Subcutaneous abdominal adipose tissue (tissue), 5 donors: ENCODE measurements around the gene USP32.

ENCODE experiments used
- H3K27ac ChIP-seq: one replicate; pipeline ENCODE4 v1.7.0; 2013; ENCODE audit warnings: low read depth, mild to moderate bottlenecking, inconsistent platforms, low read length, moderate library complexity
- H3K27me3 ChIP-seq, 5 donors: one replicate each; pipeline ENCODE4 v1.7.0; 2013; ENCODE audit warnings: low read length in 5 of 5, inconsistent platforms in 1 of 5; ENCODE audit not compliant: control insufficient read depth in 5 of 5, insufficient read depth in 4 of 5
- H3K36me3 ChIP-seq, 5 donors: one replicate each; pipeline ENCODE4 v1.7.0; 2013; ENCODE audit warnings: low read length in 5 of 5; ENCODE audit not compliant: control insufficient read depth in 5 of 5, insufficient read depth in 5 of 5
- H3K4me1 ChIP-seq, 5 donors: one replicate each; pipeline ENCODE4 v1.7.0; 2013; ENCODE audit warnings: low read length in 5 of 5, mild to moderate bottlenecking in 3 of 5, moderate library complexity in 1 of 5; ENCODE audit not compliant: control insufficient read depth in 5 of 5, insufficient read depth in 5 of 5
- H3K4me3 ChIP-seq, 5 donors: one replicate each; pipeline ENCODE4 v1.7.0; 2013; ENCODE audit warnings: low read length in 5 of 5, low read depth in 1 of 5
- H3K9ac ChIP-seq, 5 donors: one replicate each; pipeline ENCODE4 v1.7.0; 2013; ENCODE audit warnings: low read length in 5 of 5, mild to moderate bottlenecking in 4 of 5, moderate library complexity in 3 of 5
- H3K9me3 ChIP-seq, 5 donors: one replicate each; pipeline ENCODE4 v1.7.0; 2013; ENCODE audit warnings: low read length in 5 of 5; ENCODE audit not compliant: control insufficient read depth in 5 of 5
- donor health status: healthy.
- donor health status: healthy.
- donor health status: healthy.
- donor health status: healthy.
- donor health status: healthy.

USP32 gene

GRCh38 chr17:60305141-60305540, 86.8 kb downstream of the USP32 start:
- Histone ChIP-seq H3K4me3 (no peak overlapping the region), H3K4me1 (no peaks in the 10 kb centered on the region), H3K36me3 (peaks cover 2 to 4% (median 4%) of the 10 kb centered on the region in 5 donors), H3K9ac (no peak overlapping the region), H3K27ac (no peak overlapping the region), H3K27me3 (no peaks in the 10 kb centered on the region), H3K9me3 (no peaks in the 10 kb centered on the region)

GRCh38 chr17:60304502-60304901, 87.4 kb downstream of the USP32 start:
- Histone ChIP-seq H3K36me3 (peaks cover 2 to 4% (median 4%) of the 10 kb centered on the region in 5 donors), H3K9me3 (no peaks in the 10 kb centered on the region), H3K9ac (no peak overlapping the region), H3K4me1 (no peaks in the 10 kb centered on the region), H3K27ac (no peak overlapping the region), H3K4me3 (no peak overlapping the region), H3K27me3 (no peaks in the 10 kb centered on the region)

GRCh38 chr17:60303406-60304099, 88.4 kb downstream of the USP32 start:
- Histone ChIP-seq H3K9me3 (no peaks in the 10 kb centered on the region), H3K4me3 (no peak overlapping the region), H3K27me3 (no peaks in the 10 kb centered on the region), H3K27ac (no peak overlapping the region), H3K4me1 (no peaks in the 10 kb centered on the region), H3K9ac (no peak overlapping the region), H3K36me3 (peaks cover 2 to 4% (median 4%) of the 10 kb centered on the region in 5 donors)

- Histone ChIP-seq H3K4me3 (no peak overlapping the region), H3K4me1 (no peaks in the 10 kb centered on the region), H3K36me3 (peaks cover 0 to 6% (median 0%) of the 10 kb centered on the region in 5 donors), H3K9me3 (no peaks in the 10 kb centered on the region), H3K27me3 (no peaks in the 10 kb centered on the region), H3K27ac (no peak overlapping the region), H3K9ac (no peak overlapping the region)
Measured at GRCh38 chr17:60301649-60302048, 90.3 kb downstream of the USP32 start.

GRCh38 chr17:60300949-60301348, 91.0 kb downstream of the USP32 start:
- H3K4me3 ChIP-seq, result no peak overlapping the region
- H3K36me3 ChIP-seq, result peaks cover 0 to 6% (median 0%) of the 10 kb centered on the region in 5 donors
- H3K9ac ChIP-seq, result no peak overlapping the region
- no peak overlapping the region for H3K27ac ChIP-seq
- no peaks in the 10 kb centered on the region for H3K4me1 ChIP-seq
- H3K27me3 ChIP-seq, result no peaks in the 10 kb centered on the region
- no peaks in the 10 kb centered on the region for H3K9me3 ChIP-seq

GRCh38 chr17:60300011-60300410, 91.9 kb downstream of the USP32 start:
- no peaks in the 10 kb centered on the region for H3K4me1 ChIP-seq
- no peaks in the 10 kb centered on the region for H3K27me3 ChIP-seq
- H3K9me3 ChIP-seq, result no peaks in the 10 kb centered on the region
- peaks cover 0 to 6% (median 0%) of the 10 kb centered on the region in 5 donors for H3K36me3 ChIP-seq
- no peak overlapping the region for H3K9ac ChIP-seq
- H3K4me3 ChIP-seq, result no peak overlapping the region
- H3K27ac ChIP-seq, result no peak overlapping the region

- Histone ChIP-seq H3K36me3 (peaks cover 2 to 6% (median 4%) of the 10 kb centered on the region in 5 donors), H3K27me3 (no peaks in the 10 kb centered on the region), H3K9ac (no peak overlapping the region), H3K9me3 (no peaks in the 10 kb centered on the region), H3K4me1 (no peaks in the 10 kb centered on the region), H3K4me3 (no peak overlapping the region), H3K27ac (no peak overlapping the region)
Measured at GRCh38 chr17:60297760-60298401, 94.1 kb downstream of the USP32 start.

GRCh38 chr17:60296177-60296576, 95.8 kb downstream of the USP32 start:
- no peak overlapping the region for H3K27ac ChIP-seq
- no peak overlapping the region for H3K9ac ChIP-seq
- H3K27me3 ChIP-seq, result no peaks in the 10 kb centered on the region
- H3K4me1 ChIP-seq, result no peaks in the 10 kb centered on the region
- H3K9me3 ChIP-seq, result no peaks in the 10 kb centered on the region
- no peak overlapping the region for H3K4me3 ChIP-seq
- H3K36me3 ChIP-seq, result peaks cover 2 to 6% (median 4%) of the 10 kb centered on the region in 5 donors

GRCh38 chr17:60293580-60294335, 98.2 kb downstream of the USP32 start:
- no peaks in the 10 kb centered on the region for H3K4me1 ChIP-seq
- no peak overlapping the region for H3K9ac ChIP-seq
- no peak overlapping the region for H3K27ac ChIP-seq
- H3K9me3 ChIP-seq, result no peaks in the 10 kb centered on the region
- no peak overlapping the region for H3K4me3 ChIP-seq
- peaks cover 2 to 7% (median 4%) of the 10 kb centered on the region in 5 donors for H3K36me3 ChIP-seq
- no peaks in the 10 kb centered on the region for H3K27me3 ChIP-seq

GRCh38 chr17:60292697-60293096, 99.2 kb downstream of the USP32 start:
- peaks cover 2 to 11% (median 7%) of the 10 kb centered on the region in 5 donors for H3K36me3 ChIP-seq
- no peak overlapping the region for H3K27ac ChIP-seq
- no peak overlapping the region for H3K4me3 ChIP-seq
- H3K9me3 ChIP-seq, result no peaks in the 10 kb centered on the region
- no peaks in the 10 kb centered on the region for H3K4me1 ChIP-seq
- H3K27me3 ChIP-seq, result no peaks in the 10 kb centered on the region
- no peak overlapping the region for H3K9ac ChIP-seq
